SIG-M5 (cell line): Measurements from ENCODE around the gene MPRIP.
"Not testable (repeated sequence)": the region's sequence is repeated elsewhere in the genome, so short reads cannot be mapped to it uniquely, and the experiment has no call there.

Source experiments
- DNase-seq: peaks from one replicate; lab custom pipeline; 2025; lab: John Stamatoyannopoulos, UW

The MPRIP gene

DNA sequence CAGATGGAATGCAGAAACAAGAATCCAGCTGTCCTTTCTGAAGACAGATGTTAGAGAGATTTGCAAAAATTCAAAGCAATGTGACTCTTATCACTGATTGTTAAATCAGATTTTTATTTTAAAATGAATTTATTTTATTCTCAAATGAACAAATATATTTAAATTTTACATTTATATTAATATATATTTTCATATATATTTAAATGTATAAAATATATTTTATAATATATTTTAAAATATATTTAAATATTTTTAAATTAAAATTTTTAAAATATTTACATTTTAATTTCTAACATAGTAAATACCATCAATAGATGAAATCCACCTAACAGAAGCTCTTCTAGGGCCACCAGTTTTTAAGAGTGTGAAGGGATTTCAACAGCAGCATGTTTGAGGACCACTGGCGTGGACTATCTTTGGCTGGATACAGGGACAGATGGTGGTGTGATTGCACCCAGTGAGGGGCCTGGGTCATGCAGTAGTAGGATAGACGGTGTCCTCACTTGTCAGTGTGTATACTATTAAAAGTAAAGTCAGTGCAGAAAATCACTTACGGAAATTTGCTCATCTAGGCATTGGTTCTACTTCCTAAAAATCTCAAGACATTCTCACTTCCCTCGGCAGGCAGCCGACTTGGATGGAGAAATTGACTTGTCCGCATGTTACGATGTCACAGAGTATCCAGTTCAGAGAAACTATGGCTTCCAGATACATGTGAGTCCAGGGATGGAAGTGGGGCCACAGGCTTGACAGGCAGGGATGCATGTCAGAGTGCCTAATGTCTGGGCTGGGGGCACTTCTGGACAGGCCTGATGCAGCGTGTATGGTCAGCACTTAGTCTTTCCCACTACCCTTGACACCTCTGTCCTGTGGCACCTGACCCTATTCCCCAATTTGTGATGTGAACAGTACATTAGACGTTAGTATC, 107.5 kb downstream of the MPRIP start:
- peak; percentile 46 for DNase-seq

DNA sequence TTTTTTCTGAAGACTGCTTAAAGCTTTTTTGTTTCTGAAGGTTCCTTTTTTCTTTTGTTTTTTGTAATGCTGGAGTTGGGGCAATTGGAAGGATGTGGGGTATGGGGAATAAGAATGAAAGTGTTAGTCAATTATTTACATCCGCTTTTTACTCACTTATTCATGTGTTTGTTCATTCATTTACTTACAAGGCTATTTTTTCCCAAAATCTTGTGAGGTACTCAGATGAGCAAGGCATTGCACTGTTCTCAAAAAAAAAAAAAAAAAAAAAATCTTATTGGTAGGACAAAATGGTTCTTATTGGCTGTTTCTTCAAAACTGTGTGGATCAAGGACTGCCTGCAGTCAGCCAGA, 108.2 kb downstream of the MPRIP start:
- peak; percentile 1 for DNase-seq

DNA sequence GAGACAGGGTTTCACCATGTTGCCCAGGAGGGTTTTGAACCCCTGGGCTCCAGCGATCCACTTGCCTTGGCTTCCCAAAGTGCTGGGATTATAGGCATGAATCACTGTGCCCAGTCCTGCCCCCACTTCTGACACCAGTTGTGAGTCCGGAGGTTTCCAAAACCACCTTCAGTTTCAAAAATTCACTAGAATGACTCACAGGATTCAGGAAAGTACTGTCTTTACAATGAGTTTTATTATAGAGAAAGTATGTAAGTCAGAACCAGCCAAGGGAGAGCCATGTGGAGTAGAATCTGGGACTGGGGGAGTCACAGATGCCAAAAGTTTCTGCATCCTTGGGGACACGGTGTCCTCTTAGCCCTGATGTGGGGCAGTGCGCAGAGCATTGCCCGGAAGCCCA, 108.8 kb downstream of the MPRIP start:
- no peak for DNase-seq

DNA sequence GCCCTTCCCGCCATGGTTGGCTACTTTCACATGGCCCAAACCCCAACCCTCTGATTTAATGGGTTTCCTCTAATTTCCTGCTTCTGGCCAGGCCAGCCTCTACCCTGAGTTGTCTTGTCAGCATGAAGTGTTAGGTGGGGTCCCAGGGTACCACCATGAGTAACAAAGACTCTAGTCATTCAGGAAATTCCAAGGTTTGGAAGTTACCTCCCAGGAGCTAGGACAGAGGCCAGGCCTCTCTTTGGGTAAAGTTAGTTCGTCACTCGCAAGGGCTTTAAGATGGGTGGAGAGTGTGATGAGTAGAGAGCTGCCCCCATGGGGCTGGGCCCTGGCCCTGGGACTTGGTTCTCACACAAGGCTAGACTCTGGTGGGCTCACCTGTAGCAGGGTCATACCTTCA, 109.3 kb downstream of the MPRIP start:
- DNase-seq, result no peak

DNA sequence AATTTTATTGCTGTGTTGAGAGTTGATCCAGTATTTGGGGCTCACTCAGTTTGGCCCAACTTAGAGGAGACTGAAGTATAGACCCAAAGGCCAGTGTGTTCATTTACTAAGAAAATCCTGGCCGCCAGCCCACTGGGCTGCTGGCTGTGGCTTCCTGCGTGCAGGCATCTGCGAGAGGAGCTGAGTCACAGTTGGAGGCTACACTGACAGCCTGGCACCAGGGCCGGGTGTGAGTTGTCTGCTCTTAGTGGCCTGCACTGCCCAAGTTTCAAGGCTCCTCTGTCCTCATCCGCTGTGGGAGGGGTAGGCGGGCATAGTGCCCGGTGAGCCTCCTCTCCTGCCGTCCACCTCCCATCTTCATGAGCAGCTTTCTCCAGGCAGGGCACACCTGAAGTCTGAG, 109.7 kb downstream of the MPRIP start:
- no peak for DNase-seq

DNA sequence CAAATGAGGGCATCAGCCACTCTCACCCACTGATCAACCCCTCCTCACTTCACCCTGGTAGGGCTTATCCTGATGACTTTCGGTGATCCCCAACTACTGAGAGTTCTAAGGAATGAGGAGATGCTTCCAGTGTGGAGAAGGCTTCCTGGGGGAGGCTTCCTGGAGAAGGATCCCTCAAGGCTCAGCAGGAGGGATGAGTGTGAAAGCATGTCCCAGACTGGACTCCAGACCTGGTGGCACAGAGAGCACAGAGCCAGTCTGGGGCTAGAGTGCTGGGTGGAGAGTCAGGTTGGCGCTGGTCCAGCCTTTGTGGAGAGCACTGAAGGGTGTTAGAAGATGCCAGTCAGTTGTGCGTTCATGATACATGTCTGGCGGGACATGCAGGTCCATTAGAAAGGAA, 110.1 kb downstream of the MPRIP start:
- no peak for DNase-seq

DNA sequence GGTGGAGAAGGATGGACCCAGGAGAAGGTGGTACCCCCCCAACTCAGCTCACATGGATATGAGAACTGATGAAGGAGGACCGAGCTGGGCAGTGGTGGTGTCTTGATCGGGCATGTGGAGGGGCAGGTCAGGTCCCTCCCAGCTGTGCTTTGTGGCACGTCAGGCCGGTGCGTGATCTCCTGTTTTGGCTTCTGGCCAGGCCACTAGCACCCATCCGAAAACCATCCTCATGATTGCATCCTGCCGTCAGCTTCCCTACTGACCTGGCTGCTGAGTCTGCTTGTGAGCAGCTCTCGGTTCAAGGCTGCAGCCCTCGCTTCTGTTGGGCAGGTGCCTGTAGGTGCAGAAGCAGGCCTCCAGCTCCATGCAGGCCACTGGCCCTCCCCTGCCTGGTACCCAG, 110.8 kb downstream of the MPRIP start:
- no peak for DNase-seq

DNA sequence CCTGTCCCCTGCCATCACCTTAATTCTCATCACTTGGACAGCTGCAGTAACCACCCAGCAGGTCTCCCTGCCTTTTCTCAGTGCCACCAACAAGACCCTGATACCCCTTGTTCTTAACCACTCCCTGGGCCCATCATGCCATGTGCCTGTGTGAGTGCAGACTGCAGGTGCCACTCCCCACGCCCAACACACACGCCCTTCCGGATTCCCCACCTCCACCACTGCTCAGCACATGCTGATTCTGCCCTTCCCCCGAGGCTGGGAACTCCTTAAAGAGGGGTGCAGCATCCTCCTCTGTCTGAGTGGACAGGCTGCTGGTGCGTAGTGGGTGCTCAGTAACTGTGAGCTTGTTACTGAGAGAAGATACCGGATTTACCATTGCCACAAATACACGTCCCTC, 111.5 kb downstream of the MPRIP start:
- DNase-seq, result no peak

DNA sequence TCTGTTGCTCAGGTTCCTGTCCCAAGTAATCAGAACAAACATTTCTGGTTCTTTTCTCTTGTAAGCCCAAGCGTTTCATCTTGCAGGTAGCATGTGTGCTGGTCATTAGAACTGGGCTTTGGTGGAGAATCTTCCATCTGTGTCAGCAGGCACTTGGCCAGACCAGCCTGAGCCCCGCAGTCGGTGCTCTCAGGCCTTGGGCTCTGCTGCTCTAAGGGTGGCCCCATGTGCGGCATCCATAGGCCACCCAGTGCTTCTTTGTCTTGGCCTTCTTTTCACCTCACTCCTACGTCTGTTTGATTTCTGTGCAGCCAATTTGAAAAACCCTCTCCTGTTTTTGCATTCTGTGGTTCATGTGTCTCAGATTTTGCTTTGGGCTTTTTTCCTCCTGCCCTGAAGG, 112.3 kb downstream of the MPRIP start:
- no peak for DNase-seq

DNA sequence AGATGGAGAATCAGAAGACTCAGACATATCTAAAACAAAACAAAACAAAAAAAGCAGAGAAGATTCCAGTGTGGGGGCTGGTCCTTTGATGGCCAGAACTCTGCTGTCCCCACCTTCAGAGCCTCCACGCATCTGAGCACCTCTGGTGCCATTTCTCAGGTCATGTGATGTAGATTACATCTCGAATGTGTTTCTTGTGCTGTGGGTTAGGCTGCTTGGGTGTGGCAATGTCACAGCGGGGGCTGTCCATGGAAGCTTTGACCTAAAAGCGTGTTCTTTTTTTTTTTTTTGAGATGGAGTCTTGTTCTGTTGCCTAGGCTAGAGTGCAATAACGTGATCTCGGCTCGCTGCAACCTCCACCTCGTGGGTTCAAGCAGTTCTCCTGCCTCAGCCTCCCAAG, 112.7 kb downstream of the MPRIP start:
- no peak for DNase-seq

DNA sequence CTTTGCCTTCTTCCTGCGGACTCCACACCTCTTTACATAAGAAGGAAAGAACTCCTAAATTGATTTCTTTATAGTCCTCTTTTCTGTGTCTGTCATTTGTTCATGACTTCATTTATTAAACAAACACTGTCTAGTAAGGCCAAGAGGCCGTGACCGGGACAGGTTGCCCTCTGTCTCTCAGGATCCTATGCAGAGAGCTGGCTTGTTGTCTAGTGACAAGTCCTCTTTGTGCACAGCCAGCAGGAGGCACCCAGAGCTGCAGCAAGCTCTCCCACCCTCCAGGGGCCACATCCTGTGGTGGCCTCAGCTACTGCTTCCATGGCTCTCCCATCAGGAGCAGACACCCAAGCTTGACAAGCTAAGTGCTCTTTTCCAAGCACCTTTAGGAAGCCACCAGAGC, 113.3 kb downstream of the MPRIP start:
- DNase-seq, result no peak

DNA sequence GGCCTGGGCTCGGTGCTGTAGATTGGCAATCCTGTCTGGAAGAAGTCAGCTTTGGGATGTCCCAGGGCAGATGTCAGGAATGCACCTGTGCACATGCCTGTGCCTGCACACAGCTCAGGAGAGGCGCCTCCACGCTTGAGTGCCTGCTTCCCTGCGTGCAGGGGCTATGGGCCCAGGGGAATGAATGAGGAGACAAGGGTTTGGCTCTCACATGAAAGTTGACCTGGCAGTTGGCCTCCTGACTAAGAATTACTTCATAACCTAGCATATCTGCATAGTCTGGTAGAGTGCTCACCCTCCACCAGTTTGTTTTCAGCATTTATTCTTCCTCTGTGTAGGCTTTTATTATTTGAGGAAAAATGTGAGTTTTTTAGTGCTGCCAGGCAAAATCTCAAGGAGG, 113.8 kb downstream of the MPRIP start:
- no peak for DNase-seq

DNA sequence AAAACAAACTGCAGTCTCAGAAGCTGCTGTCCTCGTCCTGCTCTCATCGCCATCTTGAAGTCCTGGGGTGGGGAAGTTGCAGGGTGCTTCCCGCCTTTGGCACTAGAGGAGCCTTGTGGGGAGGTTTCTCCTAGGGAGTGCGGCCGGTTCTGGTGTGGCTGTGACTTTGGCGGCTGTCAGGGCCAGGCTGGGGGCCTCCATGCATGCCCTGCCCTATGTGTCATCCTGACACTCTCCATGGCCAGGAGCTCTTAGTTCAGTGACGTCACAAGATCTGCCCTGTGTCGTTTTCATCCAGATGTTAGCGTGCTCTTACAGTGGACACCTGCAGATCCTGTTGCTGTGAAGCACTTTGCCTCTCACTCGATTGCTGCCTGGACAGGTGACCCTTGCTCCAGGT, 114.3 kb downstream of the MPRIP start:
- no peak for DNase-seq

DNA sequence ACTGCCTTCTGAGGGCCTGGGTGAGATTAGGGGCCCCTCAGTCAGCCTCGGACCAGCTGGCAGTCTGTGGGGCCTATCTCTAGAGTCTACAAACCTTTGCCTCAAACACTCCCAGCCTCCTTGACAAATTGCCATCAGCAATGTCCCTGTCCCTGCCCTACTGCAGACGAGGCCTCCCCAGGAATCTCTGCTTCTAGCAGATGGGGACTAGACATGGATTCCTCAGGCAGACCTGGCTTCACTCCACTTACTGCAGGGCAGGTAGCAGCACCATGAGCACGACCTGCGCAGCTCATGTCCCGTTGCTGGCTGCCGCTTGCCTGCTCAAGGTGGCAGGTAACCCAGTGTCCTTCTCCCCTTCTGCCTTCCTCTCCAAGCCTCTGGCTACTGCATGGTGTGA, 114.8 kb downstream of the MPRIP start:
- DNase-seq, result no peak

DNA sequence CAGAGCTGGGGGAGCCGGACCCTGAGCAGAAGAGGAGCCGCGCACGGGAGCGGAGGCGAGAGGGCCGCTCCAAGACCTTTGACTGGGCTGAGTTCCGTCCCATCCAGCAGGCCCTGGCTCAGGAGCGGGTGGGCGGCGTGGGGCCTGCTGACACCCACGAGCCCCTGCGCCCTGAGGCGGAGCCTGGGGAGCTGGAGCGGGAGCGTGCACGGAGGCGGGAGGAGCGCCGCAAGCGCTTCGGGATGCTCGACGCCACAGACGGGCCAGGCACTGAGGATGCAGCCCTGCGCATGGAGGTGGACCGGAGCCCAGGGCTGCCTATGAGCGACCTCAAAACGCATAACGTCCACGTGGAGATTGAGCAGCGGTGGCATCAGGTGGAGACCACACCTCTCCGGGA, 116.2 kb downstream of the MPRIP start:
- DNase-seq, result not testable (repeated sequence)

DNA sequence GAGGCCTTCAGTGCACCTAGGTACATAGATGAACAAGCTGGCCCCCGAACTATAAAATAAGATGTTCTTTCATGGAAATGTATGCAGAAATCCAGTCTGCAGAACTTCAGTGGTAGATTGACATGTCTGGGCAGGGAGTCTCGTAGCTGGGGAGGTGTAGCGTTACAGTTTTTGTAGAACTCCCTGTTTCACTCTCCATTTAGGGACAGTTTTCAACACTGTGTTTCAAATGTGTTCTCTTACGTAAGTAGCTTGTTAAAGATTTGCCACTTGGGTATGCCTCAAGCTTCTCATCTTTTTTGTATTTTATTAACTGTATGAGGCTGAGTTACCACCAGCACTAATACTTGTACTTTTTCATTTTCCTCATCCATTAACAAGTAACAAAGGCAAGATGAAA, 117.3 kb downstream of the MPRIP start:
- no peak for DNase-seq

DNA sequence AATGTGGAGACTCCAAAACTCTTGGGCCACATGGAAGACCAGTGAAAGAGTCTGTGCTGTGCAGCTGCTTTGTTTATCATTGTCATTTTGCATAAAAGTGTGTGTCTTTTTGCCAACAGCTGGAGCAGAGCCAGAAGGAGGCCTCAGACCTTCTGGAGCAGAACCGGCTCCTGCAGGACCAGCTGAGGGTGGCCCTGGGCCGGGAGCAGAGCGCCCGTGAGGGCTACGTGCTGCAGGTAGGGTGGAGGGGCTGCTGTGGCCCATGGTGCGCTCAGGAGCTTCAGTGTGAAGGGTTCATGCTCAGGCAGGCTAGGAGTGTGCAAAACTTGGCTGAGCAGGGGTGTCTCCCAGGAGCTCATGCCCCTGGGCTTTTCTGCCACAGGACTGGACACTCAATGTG, 118.9 kb downstream of the MPRIP start:
- DNase-seq, result no peak

DNA sequence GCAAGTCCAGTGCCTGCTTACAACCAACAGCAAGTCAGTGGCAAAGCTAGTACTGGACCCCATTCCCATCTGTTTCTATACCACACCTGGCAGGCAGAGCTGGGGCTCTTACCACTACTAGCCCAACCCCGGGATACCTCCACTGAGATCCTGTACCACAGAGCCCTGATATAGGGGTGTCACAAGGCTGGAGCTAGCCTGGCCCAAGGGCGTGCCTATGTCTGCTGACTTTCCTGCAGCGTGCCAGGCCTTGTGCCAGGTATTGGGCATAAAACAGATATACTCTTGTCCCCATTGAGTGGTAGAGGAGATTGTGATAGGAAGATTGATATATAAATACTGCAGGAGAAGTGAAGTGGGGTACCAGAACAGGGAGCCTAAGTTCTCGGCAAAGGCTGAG, 119.5 kb downstream of the MPRIP start:
- no peak for DNase-seq

DNA sequence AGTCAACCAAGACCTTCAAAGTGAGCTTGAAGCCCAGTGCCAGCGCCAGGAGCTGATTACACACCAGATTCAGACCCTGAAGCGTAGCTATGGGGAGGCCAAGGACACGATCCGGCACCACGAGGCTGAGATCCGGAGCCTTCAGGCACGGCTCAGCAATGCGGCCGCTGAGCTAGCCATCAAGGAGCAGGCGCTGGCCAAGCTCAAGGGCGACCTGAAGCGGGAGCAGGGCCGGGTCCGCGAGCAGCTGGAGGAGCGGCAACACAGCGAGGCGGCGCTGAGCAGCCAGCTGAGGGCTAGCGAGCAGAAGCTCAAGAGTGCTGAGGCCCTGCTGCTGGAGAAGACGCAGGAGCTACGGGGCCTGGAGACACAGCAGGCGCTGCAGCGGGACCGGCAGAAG, 121.9 kb downstream of the MPRIP start:
- no peak for DNase-seq

DNA sequence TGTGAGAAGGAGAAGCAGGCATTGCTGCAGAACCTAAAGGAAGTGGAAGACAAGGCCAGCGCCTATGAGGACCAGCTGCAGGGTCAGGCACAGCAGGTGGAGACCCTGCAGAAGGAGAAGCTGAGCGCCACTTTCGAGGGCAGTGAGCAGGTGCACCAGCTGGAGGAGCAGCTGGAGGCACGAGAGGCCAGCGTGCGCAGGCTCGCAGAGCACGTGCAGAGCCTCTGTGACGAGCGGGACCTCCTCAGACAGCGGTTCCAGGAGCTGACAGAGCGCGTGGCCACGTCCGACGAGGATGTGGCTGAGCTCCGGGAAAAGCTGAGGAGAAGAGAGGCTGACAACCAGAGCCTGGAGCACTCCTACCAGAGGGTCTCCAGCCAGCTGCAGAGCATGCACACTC, 122.4 kb downstream of the MPRIP start:
- no peak for DNase-seq

DNA sequence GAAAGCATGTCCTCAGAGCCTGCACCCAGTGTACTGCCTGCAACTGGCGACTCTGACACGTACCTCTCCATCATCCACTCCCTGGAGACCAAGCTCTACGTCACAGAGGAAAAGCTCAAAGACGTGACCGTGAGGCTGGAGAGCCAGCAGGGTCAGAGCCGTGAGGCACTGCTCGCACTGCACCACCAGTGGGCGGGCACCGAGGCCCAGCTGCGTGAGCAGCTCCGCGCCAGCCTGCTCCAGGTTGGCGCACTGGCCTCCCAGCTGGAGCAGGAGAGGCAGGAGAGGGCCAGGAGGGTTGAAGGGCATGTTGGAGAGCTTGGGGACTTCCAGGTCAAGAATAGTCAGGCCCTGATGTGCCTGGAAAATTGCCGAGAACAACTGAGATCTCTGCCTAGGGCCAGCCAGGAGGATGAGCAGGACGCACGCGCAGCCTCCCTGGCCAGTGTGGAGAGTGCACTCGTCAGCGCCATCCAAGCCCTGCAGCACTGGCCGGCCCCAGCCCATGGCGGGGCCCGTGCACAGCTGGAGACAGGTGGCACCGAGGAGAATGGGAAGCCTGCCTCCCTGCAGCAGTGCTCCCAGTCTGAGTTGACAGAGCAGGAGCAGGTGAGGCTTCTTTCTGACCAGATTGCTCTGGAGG, 123.5 kb downstream of the MPRIP start:
- no peak for DNase-seq

DNA sequence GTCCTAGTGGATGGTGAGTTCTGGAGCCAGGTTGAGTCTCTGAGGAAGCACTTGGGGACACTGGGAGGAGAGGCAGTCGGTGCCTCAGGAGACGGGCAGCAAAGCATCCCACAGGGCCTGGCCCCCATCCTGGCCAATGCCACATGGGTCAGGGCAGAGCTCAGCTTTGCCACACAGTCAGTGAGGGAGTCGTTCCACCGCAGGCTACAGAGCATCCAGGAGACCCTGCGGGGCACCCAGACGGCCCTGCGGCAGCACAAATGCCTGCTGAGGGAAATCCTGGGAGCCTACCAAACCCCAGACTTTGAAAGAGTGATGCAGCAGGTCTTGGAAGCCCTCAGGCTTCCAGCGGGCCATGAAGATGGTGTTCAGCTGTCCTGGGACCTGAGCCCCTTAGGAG, 124.2 kb downstream of the MPRIP start:
- no peak for DNase-seq

DNA sequence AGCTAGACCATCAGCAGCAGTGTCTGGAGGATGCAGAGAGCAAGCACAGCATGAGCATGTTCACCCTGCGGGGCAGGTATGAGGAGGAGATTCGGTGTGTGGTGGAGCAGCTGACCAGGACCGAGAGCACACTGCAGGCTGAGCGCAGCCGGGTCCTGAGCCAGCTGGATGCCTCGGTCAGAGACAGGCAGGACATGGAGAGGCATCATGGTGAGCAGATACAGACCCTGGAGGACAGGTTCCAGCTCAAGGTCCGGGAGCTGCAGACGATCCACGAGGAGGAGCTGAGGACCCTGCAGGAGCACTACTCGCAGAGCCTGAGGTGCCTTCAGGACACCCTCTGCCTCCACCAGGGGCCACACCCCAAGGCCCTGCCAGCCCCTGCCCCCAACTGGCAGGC, 125.1 kb downstream of the MPRIP start:
- DNase-seq, result no peak

DNA sequence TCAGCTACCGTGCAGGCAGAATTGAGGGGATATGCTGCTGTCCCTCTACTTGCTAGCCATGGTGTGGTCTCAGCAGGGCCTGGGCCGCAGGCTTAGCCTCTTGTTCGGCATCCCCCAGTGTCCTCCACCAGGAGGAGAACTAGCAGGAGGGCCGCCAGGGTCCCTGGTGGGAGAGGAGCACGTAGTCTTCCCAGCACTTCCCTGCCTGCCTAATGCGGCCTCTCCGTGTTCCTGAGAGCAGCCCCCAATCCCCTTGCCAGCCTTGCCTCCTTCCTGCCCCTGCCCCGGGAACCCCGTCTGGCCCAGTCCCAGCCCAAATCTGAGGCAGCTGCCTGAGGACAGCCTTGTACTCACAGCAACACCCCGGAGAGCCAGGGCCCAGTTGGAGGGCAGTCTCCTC, 125.7 kb downstream of the MPRIP start:
- DNase-seq, result no peak
